SK-N-SH (cell line): ENCODE measurements around the gene HECTD3. TPM values are rescaled to one million over a fixed set of nuclear protein-coding genes. Genes with fewer than 3 reads are reported as not detected.
"Not testable (repeated sequence)": the region's sequence is repeated elsewhere in the genome, so short reads cannot be mapped to it uniquely, and the experiment has no call there.

Source experiments
- CTCF ChIA-PET: fragments of 300-600, 350-600 bp; formaldehyde crosslinking; extraction: SDS; loops from one replicate; lab custom pipeline; 2021; lab: Yijun Ruan, JAX
- POLR2A ChIA-PET: fragments of 350-600 bp; sonication (Branson Sonifier 250); formaldehyde crosslinking; extraction: SDS; loops from one replicate; lab custom pipeline; 2020; ENCODE audit warnings: antibody characterized with exemption, inconsistent platforms; lab: Yijun Ruan, JAX
- DNase-seq: peaks from one replicate; pipeline ENCODE4 v3.0.0; 2012
- H2AFZ ChIP-seq: fragments of 200-600 bp; sonication (generic); 2 replicates; pipeline ENCODE4 v1.8.1; 2016; ENCODE audit warnings: antibody characterized with exemption, mild to moderate bottlenecking, low read depth
- H3F3A ChIP-seq: fragments of 200-600 bp; sonication (generic); replicated peaks from 2 replicates; pipeline ENCODE3; 2016; ENCODE audit warnings: antibody characterized with exemption, mild to moderate bottlenecking; ENCODE audit not compliant: insufficient read depth
- H3K27ac ChIP-seq, 2 experiments: fragments of 200-500 bp in 1 of 2; fragments of 200-600 bp in 1 of 2; sonication (Bioruptor generic) in 1 of 2; sonication (generic), shearing (Covaris generic) in 1 of 2; 2 replicates each; pipeline versions ENCODE4 v1.5.1 to v1.6.1; 2014 to 2016; ENCODE audit warnings: low read depth in 2 of 2, inconsistent platforms in 1 of 2, low read length in 1 of 2, mild to moderate bottlenecking in 1 of 2, mixed read lengths in 1 of 2
- H3K27me3 ChIP-seq: fragments of 200-600 bp; sonication (generic), shearing (Covaris generic); 2 replicates; pipeline ENCODE4 v1.6.1; 2016; ENCODE audit warnings: mixed run types; ENCODE audit not compliant: insufficient read depth
- H3K36me3 ChIP-seq, 2 experiments: fragments of 200-500 bp in 1 of 2; fragments of 200-600 bp in 1 of 2; sonication (Bioruptor generic) in 1 of 2; sonication (generic) in 1 of 2; replicated peaks in 1 of 2; 2 replicates each; pipeline versions ENCODE3 to v1.5.1; 2014 to 2016; ENCODE audit warnings: low read length in 1 of 2, mild to moderate bottlenecking in 1 of 2; ENCODE audit not compliant: insufficient read depth in 2 of 2, control insufficient read depth in 1 of 2
- H3K4me1 ChIP-seq, 2 experiments: fragments of 200-500 bp in 1 of 2; fragments of 200-600 bp in 1 of 2; sonication (Bioruptor generic) in 1 of 2; sonication (generic), shearing (Covaris generic) in 1 of 2; 2 replicates each; pipeline versions ENCODE4 v1.5.1 to v1.6.1; 2014 to 2016; ENCODE audit warnings: low read depth in 1 of 2, low read length in 1 of 2, mixed run types in 1 of 2; ENCODE audit not compliant: insufficient read depth in 2 of 2, control insufficient read depth in 1 of 2
- H3K4me2 ChIP-seq: fragments of 200-600 bp; sonication (generic), shearing (Covaris generic); 2 replicates; pipeline ENCODE4 v1.6.1; 2017; ENCODE audit warnings: mixed run types
- H3K4me3 ChIP-seq, 2 experiments: fragments of 200-500 bp in 1 of 2; fragments of 200-600 bp in 1 of 2; sonication (Bioruptor generic) in 1 of 2; sonication (generic), shearing (Covaris generic) in 1 of 2; 2 replicates each; pipeline versions ENCODE4 v1.5.1 to v1.8.1; 2014 to 2016; ENCODE audit warnings: low read depth in 2 of 2, inconsistent platforms in 1 of 2, low read length in 1 of 2, mild to moderate bottlenecking in 1 of 2, mixed read lengths in 1 of 2, moderate library complexity in 1 of 2
- H3K79me2 ChIP-seq: fragments of 200-600 bp; sonication (generic); 2 replicates; pipeline ENCODE4 v1.8.1; 2017; ENCODE audit warnings: mild to moderate bottlenecking; ENCODE audit not compliant: insufficient read depth
- H3K9ac ChIP-seq: fragments of 200-600 bp; sonication (generic); 2 replicates; pipeline ENCODE4 v1.6.1; 2017; ENCODE audit warnings: mixed run types
- H3K9me2 ChIP-seq: fragments of 200-600 bp; sonication (generic); 2 replicates; pipeline ENCODE4 v1.6.1; 2017; ENCODE audit warnings: mixed run types
- H3K9me3 ChIP-seq: fragments of 200-600 bp; sonication (generic); 2 replicates; pipeline ENCODE4 v1.6.1; 2017; ENCODE audit warnings: mixed run types, mild to moderate bottlenecking, moderate library complexity
- H4K20me1 ChIP-seq: fragments of 200-600 bp; sonication (generic); 2 replicates; pipeline ENCODE4 v1.6.1; 2017; ENCODE audit warnings: mild to moderate bottlenecking, mixed run types; ENCODE audit not compliant: insufficient read depth
- CHD2 ChIP-seq: fragments of 150-350 bp; IDR thresholded peaks from 2 replicates; pipeline ENCODE4 v1.6.1; 2018; ENCODE audit warnings: low read length; ENCODE audit not compliant: partially characterized antibody
- ELF1 ChIP-seq: IDR thresholded peaks from 2 replicates; pipeline ENCODE4 v1.4.0; 2012
- EZH2phosphoT487 ChIP-seq: fragments of 200-600 bp; sonication (generic); IDR thresholded peaks from 2 replicates; pipeline ENCODE4 v1.6.1; 2017; ENCODE audit warnings: low read depth, mixed run types, mild to moderate bottlenecking, antibody characterized with exemption, moderate library complexity, borderline replicate concordance
- FOXJ3 ChIP-seq: sonication (generic); formaldehyde crosslinking; IDR thresholded peaks from 2 replicates; pipeline ENCODE4 v1.5.1; 2020; ENCODE audit warnings: mild to moderate bottlenecking, missing genetic modification reagents
- GABPA ChIP-seq: IDR thresholded peaks from 2 replicates; pipeline ENCODE4 v1.4.0; 2012; ENCODE audit warnings: low read depth, mild to moderate bottlenecking
- MEF2A ChIP-seq: IDR thresholded peaks from 2 replicates; pipeline ENCODE4 v1.4.0; 2012; ENCODE audit warnings: low read depth, borderline replicate concordance
- NFIC ChIP-seq: IDR thresholded peaks from 2 replicates; pipeline ENCODE4 v1.4.0; 2012; ENCODE audit warnings: borderline replicate concordance
- POLR2AphosphoS5 ChIP-seq: IDR thresholded peaks from 2 replicates; pipeline ENCODE4 v1.6.1; 2012; ENCODE audit warnings: low read depth, low read length
- RAD21 ChIP-seq: IDR thresholded peaks from 2 replicates; pipeline ENCODE4 v1.6.1; 2012; ENCODE audit warnings: mild to moderate bottlenecking, low read length
- RCOR1 ChIP-seq: fragments of 150-350 bp; IDR thresholded peaks from 2 replicates; pipeline ENCODE4 v1.6.1; 2017; ENCODE audit warnings: antibody characterized with exemption, low read length
- RFX5 ChIP-seq: IDR thresholded peaks from 2 replicates; pipeline ENCODE4 v1.6.1; 2012; ENCODE audit warnings: mild to moderate bottlenecking, improper control_type of control experiment, low read length
- SIN3A ChIP-seq: IDR thresholded peaks from 2 replicates; pipeline ENCODE4 v1.6.1; 2012; ENCODE audit warnings: low read depth, mild to moderate bottlenecking, low read length, moderate library complexity, borderline replicate concordance
- TCF12 ChIP-seq: IDR thresholded peaks from 2 replicates; pipeline ENCODE4 v1.4.0; 2012
- TEAD4 ChIP-seq: IDR thresholded peaks from 2 replicates; pipeline ENCODE4 v1.4.0; 2012; ENCODE audit warnings: mild to moderate bottlenecking, borderline replicate concordance; ENCODE audit not compliant: insufficient read depth
- USF2 ChIP-seq: fragments of 150-350 bp; IDR thresholded peaks from 2 replicates; pipeline ENCODE4 v1.6.1; 2017; ENCODE audit warnings: antibody characterized with exemption, low read length, low read depth, borderline replicate concordance
- WGBS: methylation state at CpG from one replicate; pipeline ENCODE4 v1.1.6; 2017; ENCODE audit warnings: low lambda C conversion rate; 5-methylcytosine and 5-hydroxymethylcytosine counted together
- polyA plus RNA-seq, 3 experiments: library from polyadenylated mRNA; depleted of rRNA; stranded (reverse); fragments of >200 nt; gene quantifications; 2 replicates each; pipeline ENCODE4 v1.2.3, GENCODE V29; 2012
- TF ChIP-seq, protein P1 (sequence below): IDR thresholded peaks from 2 replicates; pipeline ENCODE4 v1.4.0; 2012; ENCODE audit warnings: low read depth, borderline replicate concordance
- TF ChIP-seq, protein P2 (sequence below): fragments of 200-600 bp; sonication (generic); IDR thresholded peaks from 2 replicates; pipeline ENCODE4 v1.6.1; 2017; ENCODE audit warnings: antibody characterized with exemption, mild to moderate bottlenecking, moderate library complexity

Gene HECTD3
- polyA plus RNA-seq, 1 of the 3 experiments (the other 2 are of a cell fraction) = 39.3 TPM

GRCh38 chr1:45002650-45003645, 8.2 kb downstream of the HECTD3 start:
- ChIA-PET CTCF (interaction anchor here (1.1 to 1.5 kb wide), 3 partner anchors 9 to 167 kb away, joined by 4 to 6 read pairs (median 5); partner anchors contain the start of gene UROD), POLR2A (no interaction called here)
- H3K4me2 ChIP-seq = no peak overlapping the region
- H3K9ac ChIP-seq = no peak overlapping the region
- H3K9me3 ChIP-seq = no peaks in the 10 kb centered on the region
- 94% methylated on average over 9 of the region's 17 CpGs for WGBS
- peaks cover 7% of the 10 kb centered on the region for H3F3A ChIP-seq
- no peaks in the 10 kb centered on the region for H4K20me1 ChIP-seq
- TF ChIP-seq USF2 (no peak), GABPA (no peak), RCOR1 (no peak), TEAD4 (no peak), MEF2A (no peak), NFIC (no peak), SIN3A (no peak), RFX5 (no peak), POLR2AphosphoS5 (no peak), EZH2phosphoT487 (no peak), FOXJ3 (CRISPR knock-in tag) (no peak), CHD2 (no peak), RAD21 (no peak), ELF1 (no peak), TCF12 (no peak)
- TF ChIP-seq, protein P1, sequence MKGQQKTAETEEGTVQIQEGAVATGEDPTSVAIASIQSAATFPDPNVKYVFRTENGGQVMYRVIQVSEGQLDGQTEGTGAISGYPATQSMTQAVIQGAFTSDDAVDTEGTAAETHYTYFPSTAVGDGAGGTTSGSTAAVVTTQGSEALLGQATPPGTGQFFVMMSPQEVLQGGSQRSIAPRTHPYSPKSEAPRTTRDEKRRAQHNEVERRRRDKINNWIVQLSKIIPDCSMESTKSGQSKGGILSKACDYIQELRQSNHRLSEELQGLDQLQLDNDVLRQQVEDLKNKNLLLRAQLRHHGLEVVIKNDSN = no peak
- TF ChIP-seq, protein P2, sequence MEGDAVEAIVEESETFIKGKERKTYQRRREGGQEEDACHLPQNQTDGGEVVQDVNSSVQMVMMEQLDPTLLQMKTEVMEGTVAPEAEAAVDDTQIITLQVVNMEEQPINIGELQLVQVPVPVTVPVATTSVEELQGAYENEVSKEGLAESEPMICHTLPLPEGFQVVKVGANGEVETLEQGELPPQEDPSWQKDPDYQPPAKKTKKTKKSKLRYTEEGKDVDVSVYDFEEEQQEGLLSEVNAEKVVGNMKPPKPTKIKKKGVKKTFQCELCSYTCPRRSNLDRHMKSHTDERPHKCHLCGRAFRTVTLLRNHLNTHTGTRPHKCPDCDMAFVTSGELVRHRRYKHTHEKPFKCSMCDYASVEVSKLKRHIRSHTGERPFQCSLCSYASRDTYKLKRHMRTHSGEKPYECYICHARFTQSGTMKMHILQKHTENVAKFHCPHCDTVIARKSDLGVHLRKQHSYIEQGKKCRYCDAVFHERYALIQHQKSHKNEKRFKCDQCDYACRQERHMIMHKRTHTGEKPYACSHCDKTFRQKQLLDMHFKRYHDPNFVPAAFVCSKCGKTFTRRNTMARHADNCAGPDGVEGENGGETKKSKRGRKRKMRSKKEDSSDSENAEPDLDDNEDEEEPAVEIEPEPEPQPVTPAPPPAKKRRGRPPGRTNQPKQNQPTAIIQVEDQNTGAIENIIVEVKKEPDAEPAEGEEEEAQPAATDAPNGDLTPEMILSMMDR = no peak
- DNase-seq = no peak
- H2AFZ ChIP-seq = no peak overlapping the region
- no peaks in the 10 kb centered on the region for H3K4me1 ChIP-seq
- peaks cover 15 to 50% of the 10 kb centered on the region in 2 experiments for H3K36me3 ChIP-seq
- H3K79me2 ChIP-seq = no peaks in the 10 kb centered on the region
- H3K4me3 ChIP-seq = no peak overlapping the region
- H3K27me3 ChIP-seq = no peaks in the 10 kb centered on the region
- H3K9me2 ChIP-seq = no peaks in the 10 kb centered on the region
- no peak overlapping the region for H3K27ac ChIP-seq

DNA sequence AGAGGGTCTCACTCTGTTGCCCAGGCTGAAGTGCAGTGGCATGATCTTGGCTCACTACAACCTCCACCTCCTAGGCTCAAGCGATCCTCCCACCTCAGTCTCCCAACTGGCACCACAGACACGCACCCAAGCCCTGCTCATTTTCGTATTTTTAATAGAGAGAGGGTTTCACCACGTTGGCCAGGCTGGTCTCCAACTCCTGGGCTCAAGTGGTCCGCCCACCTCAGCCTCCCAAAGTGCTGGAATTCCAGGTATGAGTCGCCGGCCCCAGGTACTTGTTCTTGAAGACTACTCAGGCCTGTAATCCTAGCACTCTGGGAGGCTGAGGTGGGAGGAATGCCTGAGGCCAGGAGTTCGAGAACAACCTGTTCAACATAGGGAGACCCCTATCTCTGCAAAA, 9.5 kb downstream of the HECTD3 start:
- H3K4me2 ChIP-seq, CTCF ChIA-PET, H3K79me2 ChIP-seq, H3K4me1 ChIP-seq, DNase-seq, H3K4me3 ChIP-seq, H3K9ac ChIP-seq, H3K9me3 ChIP-seq, H3K9me2 ChIP-seq, H3K27me3 ChIP-seq, H4K20me1 ChIP-seq, H3K27ac ChIP-seq, H2AFZ ChIP-seq, H3F3A ChIP-seq, POLR2A ChIA-PET: not testable (repeated sequence)
- 87% methylated on average over 8 of the region's 8 CpGs for WGBS
- H3K36me3 ChIP-seq = peaks cover 9 to 37% of the 10 kb centered on the region in 2 experiments
